Measurements from ENCODE around the gene C3orf18.

Gene C3orf18

DNA sequence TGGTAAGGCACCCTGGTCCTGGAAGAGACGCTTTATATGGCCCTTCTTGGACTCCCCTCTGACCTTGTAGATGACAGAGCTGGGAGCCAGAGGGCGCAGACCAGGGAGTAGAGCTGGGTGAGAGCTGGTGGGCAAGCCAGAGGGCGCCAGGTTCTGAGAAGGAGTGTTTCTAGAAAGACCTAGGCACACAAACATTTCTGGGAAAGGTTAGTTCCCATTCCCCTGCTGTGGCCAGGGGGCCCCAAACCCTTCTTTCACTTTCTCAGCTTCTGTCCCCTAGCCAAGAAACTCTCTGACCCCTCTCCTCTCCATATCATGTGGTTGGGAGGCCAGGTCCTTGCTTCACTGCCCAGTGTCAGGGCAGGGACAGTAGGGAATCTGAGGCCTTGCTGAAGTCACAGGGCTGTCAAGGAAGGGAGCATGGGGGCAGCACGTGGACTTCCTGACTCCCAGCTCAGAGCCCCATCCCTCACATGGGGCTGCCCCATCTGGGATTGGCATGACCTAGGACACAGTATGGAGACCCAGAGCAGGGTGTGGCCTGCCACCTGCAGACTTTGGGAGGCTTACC lies 5.3 kb upstream of the C3orf18 start:
- H3K27ac ChIP-seq: no peak overlapping the region
- no peak overlapping the region for H3K4me3 ChIP-seq (ENCODE audit: low read depth, low read length)
- TF ChIP-seq, protein P1, sequence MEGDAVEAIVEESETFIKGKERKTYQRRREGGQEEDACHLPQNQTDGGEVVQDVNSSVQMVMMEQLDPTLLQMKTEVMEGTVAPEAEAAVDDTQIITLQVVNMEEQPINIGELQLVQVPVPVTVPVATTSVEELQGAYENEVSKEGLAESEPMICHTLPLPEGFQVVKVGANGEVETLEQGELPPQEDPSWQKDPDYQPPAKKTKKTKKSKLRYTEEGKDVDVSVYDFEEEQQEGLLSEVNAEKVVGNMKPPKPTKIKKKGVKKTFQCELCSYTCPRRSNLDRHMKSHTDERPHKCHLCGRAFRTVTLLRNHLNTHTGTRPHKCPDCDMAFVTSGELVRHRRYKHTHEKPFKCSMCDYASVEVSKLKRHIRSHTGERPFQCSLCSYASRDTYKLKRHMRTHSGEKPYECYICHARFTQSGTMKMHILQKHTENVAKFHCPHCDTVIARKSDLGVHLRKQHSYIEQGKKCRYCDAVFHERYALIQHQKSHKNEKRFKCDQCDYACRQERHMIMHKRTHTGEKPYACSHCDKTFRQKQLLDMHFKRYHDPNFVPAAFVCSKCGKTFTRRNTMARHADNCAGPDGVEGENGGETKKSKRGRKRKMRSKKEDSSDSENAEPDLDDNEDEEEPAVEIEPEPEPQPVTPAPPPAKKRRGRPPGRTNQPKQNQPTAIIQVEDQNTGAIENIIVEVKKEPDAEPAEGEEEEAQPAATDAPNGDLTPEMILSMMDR (IDR thresholded peaks at IDR 0.05; ENCODE audit: low read depth, low read length): no peak
- no peaks in the 10 kb centered on the region for H3K36me3 ChIP-seq
- no peaks in the 10 kb centered on the region for H3K9me3 ChIP-seq (ENCODE audit: severe bottlenecking)
- DNase-seq: no peak
- no peaks in the 10 kb centered on the region for H3K27me3 ChIP-seq (ENCODE audit: insufficient read depth, low read depth, severe bottlenecking)

DNA sequence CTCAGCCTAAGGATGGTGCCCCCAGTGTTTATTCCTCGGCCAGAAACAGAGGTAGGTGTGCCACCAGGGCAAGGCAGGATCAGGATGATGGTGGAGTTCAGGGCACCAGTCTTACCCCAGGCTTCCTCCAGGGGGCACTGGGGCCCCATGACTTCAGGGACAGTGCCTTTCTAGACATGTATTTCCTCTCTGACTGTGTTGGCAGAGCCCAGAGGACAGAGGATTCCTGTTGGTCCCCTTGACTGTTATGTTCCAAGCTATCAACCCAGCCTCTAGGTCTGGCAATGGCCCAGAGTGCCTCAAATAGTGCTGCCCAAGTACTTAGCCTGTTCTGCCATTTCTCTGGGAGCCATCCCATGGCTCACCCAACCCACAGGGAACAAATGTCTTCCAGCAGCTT lies 4.6 kb upstream of the C3orf18 start:
- Histone ChIP-seq H3K36me3 (no peaks in the 10 kb centered on the region), H3K4me3 (ENCODE audit: low read depth, low read length) (no peak overlapping the region), H3K27me3 (ENCODE audit: insufficient read depth, low read depth, severe bottlenecking) (no peaks in the 10 kb centered on the region), H3K27ac (no peak overlapping the region), H3K9me3 (ENCODE audit: severe bottlenecking) (no peaks in the 10 kb centered on the region)
- TF ChIP-seq, protein P1 (IDR thresholded peaks at IDR 0.05; ENCODE audit: low read depth, low read length): peak; percentile 97
- peak; percentile 71 for DNase-seq

DNA sequence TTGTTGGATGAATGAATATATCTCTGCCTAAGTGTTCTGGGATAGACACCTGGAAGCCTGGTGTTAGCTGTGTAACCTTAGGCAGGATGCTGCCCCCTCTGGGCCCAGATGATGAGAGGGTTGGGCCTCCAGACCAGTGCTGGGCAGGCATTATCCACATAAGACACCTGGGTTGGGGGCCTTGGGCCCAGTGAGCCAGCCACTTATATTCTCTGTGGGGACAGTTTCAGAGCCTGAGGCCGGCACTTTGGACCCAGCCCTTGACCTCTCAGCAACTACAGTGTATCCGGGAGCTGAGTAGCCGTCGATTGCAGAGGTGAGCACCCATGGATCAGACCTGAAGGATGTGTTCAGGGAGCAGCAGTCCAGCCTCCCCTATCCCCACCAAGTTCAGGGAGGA lies 3.9 kb upstream of the C3orf18 start:
- Histone ChIP-seq H3K4me3 (ENCODE audit: low read depth, low read length) (no peak overlapping the region), H3K27ac (no peak overlapping the region), H3K9me3 (ENCODE audit: severe bottlenecking) (no peaks in the 10 kb centered on the region), H3K36me3 (no peaks in the 10 kb centered on the region), H3K27me3 (ENCODE audit: insufficient read depth, low read depth, severe bottlenecking) (no peaks in the 10 kb centered on the region)
- TF ChIP-seq, protein P1 (IDR thresholded peaks at IDR 0.05; ENCODE audit: low read depth, low read length): no peak
- no peak for DNase-seq

DNA sequence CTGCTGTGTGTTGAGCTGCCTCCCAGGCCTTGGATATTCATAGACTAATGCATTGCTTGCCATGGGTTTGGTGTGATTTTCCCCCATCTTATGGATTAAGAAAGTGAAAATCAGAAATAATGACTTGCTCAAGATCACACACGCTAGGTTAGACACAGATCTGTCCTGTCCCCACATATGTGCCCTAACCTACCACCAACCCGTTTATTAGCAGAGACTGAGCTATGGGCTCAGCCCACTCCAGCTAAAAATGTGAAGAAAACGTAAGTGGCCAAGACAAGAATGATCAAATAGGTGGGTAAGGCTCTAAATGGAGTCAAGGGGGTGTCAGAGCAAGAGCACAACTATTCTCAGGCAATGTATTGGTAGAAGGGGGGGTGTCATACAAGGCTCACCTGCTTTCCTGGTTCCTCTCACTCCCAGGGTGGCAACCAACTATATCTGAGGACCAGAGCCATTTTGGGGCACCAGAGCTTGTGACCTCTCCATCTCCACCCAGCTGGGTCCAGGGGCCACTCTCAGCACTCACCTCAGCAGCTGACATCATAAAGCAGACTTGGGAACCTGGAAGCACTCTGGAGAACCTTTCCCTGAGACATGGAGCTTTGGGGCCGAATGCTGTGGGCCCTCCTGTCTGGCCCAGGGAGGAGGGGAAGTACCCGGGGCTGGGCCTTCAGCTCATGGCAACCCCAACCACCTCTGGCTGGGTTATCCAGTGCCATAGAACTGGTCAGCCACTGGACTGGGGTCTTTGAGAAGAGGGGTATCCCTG lies 3.1 kb upstream of the C3orf18 start:
- Histone ChIP-seq H3K27me3 (ENCODE audit: insufficient read depth, low read depth, severe bottlenecking) (no peaks in the 10 kb centered on the region), H3K27ac (no peak overlapping the region), H3K36me3 (no peaks in the 10 kb centered on the region), H3K4me3 (ENCODE audit: low read depth, low read length) (no peak overlapping the region), H3K9me3 (ENCODE audit: severe bottlenecking) (no peaks in the 10 kb centered on the region)
- no peak for DNase-seq
- TF ChIP-seq, protein P1 (IDR thresholded peaks at IDR 0.05; ENCODE audit: low read depth, low read length): no peak

DNA sequence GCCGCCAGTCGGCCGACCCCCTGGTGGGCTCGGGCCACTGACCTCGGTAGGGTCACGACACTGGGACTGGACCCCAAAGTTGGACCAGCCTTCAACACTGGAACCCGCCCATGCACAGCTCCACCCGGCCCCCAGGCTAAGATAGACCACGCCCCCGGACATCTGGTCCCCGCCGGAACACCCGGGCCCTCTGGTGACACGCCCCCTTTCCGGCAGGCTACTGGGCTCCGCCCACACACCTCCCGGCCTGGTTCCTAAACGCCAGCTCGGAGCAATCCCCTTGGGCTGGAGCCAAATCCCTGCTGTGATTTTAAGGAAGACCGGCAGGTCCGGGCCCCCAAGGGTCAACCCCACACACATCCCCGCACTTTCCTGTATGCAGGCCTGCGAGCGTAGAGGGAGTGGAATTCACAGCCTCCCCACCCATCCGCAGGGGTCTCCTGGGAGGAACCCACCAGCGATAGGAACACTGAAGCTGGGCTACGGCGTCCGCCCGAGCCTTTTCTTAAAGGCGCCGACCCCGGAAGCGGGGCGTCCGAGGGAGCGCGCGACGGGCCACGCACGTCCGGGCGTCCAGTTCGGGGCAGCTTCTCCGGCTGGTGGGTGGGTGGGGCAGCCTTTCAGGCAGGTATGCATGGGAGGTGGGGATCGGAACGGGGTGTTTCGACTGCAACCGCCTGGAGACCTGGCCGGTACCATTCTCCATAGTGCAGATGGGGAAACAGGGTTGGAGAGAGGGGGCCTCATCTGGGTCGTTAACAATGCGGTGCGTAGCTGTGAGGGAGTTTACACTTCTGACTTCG lies 1.6 kb upstream of the C3orf18 start, which contains the start of gene HEMK1:
Gene HEMK1, plus strand, starts transcription at position 576 of the 803 bp plus-strand sequence. CDS start 1,583 bp downstream, outside the sequence.
- TF ChIP-seq, protein P1 (IDR thresholded peaks at IDR 0.05; ENCODE audit: low read depth, low read length): no peak
- peak; percentile 98 for DNase-seq
- Histone ChIP-seq H3K9me3 (ENCODE audit: severe bottlenecking) (no peaks in the 10 kb centered on the region), H3K27me3 (ENCODE audit: insufficient read depth, low read depth, severe bottlenecking) (no peaks in the 10 kb centered on the region), H3K4me3 (ENCODE audit: low read depth, low read length) (peak within 1 kb of the TSS; percentile 85), H3K36me3 (no peaks in the 10 kb centered on the region), H3K27ac (peak within 1 kb of the TSS; percentile 88)
